ENCODE data around the gene LYSMD3. TPM values are rescaled to one million over a fixed set of nuclear protein-coding genes. Genes with fewer than 3 reads are reported as not detected.

Gene LYSMD3
- total RNA-seq, 3 donors from 2014 or later (not counting 1 experiment from before 2014, with no cell fraction given): 15.2 to 27.9 (median 19.5) TPM

DNA sequence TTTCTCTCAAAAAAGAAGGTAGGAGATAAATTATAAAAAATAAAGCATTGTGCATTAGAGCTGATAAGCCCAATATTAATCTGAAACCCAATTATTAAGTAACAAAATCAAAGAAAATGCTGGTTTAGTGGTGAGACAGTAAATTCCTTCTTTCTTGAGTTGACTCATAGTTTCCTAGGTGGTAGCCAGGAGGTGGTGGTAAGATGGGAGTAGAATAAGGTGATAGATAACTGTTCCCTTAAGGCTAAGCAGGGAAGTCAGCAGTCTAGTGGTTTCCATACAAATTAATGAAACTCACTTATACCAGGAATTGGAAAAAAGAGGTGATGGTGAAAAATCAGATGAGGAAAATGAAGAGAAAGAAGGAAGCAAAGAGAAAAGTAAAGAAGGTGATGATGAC is 23.2 kb downstream of the LYSMD3 start:
- H3K4me3 Mint-ChIP-seq: no peak overlapping the region
- H3K27me3 ChIP-seq (ENCODE audit: control insufficient read depth, insufficient read depth, low read length): no peaks in the 10 kb centered on the region

DNA sequence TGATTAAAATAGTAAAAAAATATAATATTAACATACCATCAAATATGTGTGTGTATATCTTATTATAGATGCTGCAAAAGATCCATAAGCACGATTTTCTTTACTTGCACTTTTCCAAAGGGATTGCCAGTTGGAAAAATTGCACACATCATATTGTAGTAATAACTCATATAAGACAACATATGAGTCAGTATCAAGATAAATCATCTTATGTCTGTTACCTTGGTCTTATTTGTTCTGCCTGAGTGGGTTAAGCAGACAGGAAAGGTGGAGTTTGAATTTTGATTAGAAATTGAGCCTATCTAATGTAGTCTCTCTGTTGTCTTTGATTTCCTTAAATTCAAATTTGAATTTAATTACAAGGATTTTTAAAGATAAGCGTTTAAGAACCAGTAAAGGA is 24.6 kb downstream of the LYSMD3 start:
- H3K9me3 Mint-ChIP-seq: no peaks in the 10 kb centered on the region
- TF ChIP-seq, protein P1, sequence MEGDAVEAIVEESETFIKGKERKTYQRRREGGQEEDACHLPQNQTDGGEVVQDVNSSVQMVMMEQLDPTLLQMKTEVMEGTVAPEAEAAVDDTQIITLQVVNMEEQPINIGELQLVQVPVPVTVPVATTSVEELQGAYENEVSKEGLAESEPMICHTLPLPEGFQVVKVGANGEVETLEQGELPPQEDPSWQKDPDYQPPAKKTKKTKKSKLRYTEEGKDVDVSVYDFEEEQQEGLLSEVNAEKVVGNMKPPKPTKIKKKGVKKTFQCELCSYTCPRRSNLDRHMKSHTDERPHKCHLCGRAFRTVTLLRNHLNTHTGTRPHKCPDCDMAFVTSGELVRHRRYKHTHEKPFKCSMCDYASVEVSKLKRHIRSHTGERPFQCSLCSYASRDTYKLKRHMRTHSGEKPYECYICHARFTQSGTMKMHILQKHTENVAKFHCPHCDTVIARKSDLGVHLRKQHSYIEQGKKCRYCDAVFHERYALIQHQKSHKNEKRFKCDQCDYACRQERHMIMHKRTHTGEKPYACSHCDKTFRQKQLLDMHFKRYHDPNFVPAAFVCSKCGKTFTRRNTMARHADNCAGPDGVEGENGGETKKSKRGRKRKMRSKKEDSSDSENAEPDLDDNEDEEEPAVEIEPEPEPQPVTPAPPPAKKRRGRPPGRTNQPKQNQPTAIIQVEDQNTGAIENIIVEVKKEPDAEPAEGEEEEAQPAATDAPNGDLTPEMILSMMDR (IDR thresholded peaks at IDR 0.05): no peak
- H3K27me3 Mint-ChIP-seq (ENCODE audit: low read depth in 2 of 2): no peaks in the 10 kb centered on the region
- intact Hi-C loops (cut with micrococcal nuclease): no loop called here
- H3K4me1 Mint-ChIP-seq: no peaks in the 10 kb centered on the region
- Histone ChIP-seq H3K36me3 (ENCODE audit: control insufficient read depth, insufficient read depth, low read length) (no peaks in the 10 kb centered on the region), H3K27me3 (ENCODE audit: control insufficient read depth, insufficient read depth, low read length) (no peaks in the 10 kb centered on the region), H3K4me1 (ENCODE audit: control insufficient read depth, insufficient read depth, low read length) (no peaks in the 10 kb centered on the region), H3K27ac (ENCODE audit: low read length) (no peak overlapping the region), H3K4me3 (ENCODE audit: low read length) (no peak overlapping the region), H3K9me3 (ENCODE audit: control insufficient read depth, insufficient read depth, low read length) (no peaks in the 10 kb centered on the region)
- H3K27ac Mint-ChIP-seq: no peak overlapping the region
- no peaks in the 10 kb centered on the region for H3K36me3 Mint-ChIP-seq
- no CpG with 5 or more reads among the region's 2 CpGs for WGBS (ENCODE audit: insufficient coverage)
- H3K4me3 Mint-ChIP-seq: no peak overlapping the region
- no peak for ATAC-seq
- no peak for DNase-seq

More for the DNA sequence above, 23.2 kb downstream of the LYSMD3 start:
- Mint-ChIP-seq H3K9me3 (no peaks in the 10 kb centered on the region), H3K4me1 (no peaks in the 10 kb centered on the region), H3K27ac (no peak overlapping the region), H3K27me3 (ENCODE audit: low read depth in 2 of 2) (no peaks in the 10 kb centered on the region), H3K36me3 (no peaks in the 10 kb centered on the region)
- Histone ChIP-seq H3K27ac (ENCODE audit: low read length) (no peak overlapping the region), H3K4me3 (ENCODE audit: low read length) (no peak overlapping the region), H3K9me3 (ENCODE audit: control insufficient read depth, insufficient read depth, low read length) (no peaks in the 10 kb centered on the region), H3K36me3 (ENCODE audit: control insufficient read depth, insufficient read depth, low read length) (no peaks in the 10 kb centered on the region), H3K4me1 (ENCODE audit: control insufficient read depth, insufficient read depth, low read length) (no peaks in the 10 kb centered on the region)
- no peak for DNase-seq
- intact Hi-C loops (cut with micrococcal nuclease): no loop called here
- TF ChIP-seq, protein P1 (IDR thresholded peaks at IDR 0.05): no peak
- no peak for ATAC-seq

DNA sequence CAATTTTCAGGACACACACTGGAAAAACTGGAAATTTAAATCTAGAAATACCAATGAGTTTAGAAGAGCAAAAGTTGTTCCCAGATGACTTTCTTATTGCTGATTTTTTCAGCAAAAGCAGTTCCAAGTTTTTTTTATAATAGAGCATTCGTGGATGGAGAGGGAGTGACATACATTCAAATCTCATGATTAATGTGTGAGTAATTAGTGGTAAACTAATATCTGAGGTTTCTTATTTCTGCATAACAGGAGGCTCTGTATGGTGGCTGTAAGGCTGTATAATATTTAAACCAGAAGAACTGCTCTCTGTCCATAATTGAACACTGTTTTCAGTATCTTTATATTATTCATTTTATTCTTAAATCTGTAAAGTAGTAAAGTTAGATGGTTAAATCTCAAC is 25.8 kb downstream of the LYSMD3 start:
- no peak overlapping the region for H3K27ac ChIP-seq (ENCODE audit: low read length)
- H3K4me3 ChIP-seq (ENCODE audit: low read length): no peak overlapping the region
- H3K27me3 ChIP-seq (ENCODE audit: control insufficient read depth, insufficient read depth, low read length): no peaks in the 10 kb centered on the region
- H3K9me3 Mint-ChIP-seq: no peaks in the 10 kb centered on the region
- no peaks in the 10 kb centered on the region for H3K4me1 ChIP-seq (ENCODE audit: control insufficient read depth, insufficient read depth, low read length)
- no peak overlapping the region for H3K4me3 Mint-ChIP-seq
- no peaks in the 10 kb centered on the region for H3K36me3 Mint-ChIP-seq
- no peak for ATAC-seq
- intact Hi-C loops (cut with micrococcal nuclease): no loop called here
- 70% methylated on average over 1 of the region's 1 CpG for WGBS (ENCODE audit: insufficient coverage)
- no peak for DNase-seq
- H3K27ac Mint-ChIP-seq: no peak overlapping the region
- TF ChIP-seq, protein P1 (IDR thresholded peaks at IDR 0.05): no peak
- H3K4me1 Mint-ChIP-seq: no peaks in the 10 kb centered on the region
- no peaks in the 10 kb centered on the region for H3K36me3 ChIP-seq (ENCODE audit: control insufficient read depth, insufficient read depth, low read length)
- no peaks in the 10 kb centered on the region for H3K27me3 Mint-ChIP-seq (ENCODE audit: low read depth in 2 of 2)
- no peaks in the 10 kb centered on the region for H3K9me3 ChIP-seq (ENCODE audit: control insufficient read depth, insufficient read depth, low read length)

DNA sequence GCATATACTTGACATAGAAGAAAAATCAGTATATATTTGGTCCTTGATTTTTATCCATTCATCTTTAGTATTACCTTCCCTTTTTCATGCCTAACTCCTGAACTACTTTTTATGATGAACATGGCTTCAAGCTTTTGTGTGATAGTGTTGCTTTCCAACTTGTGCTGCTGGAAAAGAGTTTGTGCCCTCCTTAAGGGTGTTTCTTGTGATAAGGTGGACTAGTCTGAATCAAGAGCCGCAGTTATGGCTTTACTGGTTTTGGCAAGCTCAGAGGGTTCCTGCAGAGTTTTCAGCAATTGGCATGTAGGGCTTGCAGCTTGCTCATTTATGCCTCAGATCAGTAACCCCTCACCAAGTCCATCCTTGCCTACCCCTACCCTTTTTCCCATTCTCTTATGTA is 34.2 kb downstream of the LYSMD3 start:
- TF ChIP-seq, protein P1 (IDR thresholded peaks at IDR 0.05): no peak
- DNase-seq (no peak), ATAC-seq (no peak)
- no peaks in the 10 kb centered on the region for H3K36me3 ChIP-seq (ENCODE audit: control insufficient read depth, insufficient read depth, low read length)
- Mint-ChIP-seq H3K27me3 (ENCODE audit: low read depth in 2 of 2) (no peaks in the 10 kb centered on the region), H3K4me1 (no peaks in the 10 kb centered on the region), H3K27ac (no peak overlapping the region), H3K36me3 (no peaks in the 10 kb centered on the region), H3K9me3 (no peaks in the 10 kb centered on the region), H3K4me3 (no peak overlapping the region)
- no peaks in the 10 kb centered on the region for H3K9me3 ChIP-seq (ENCODE audit: control insufficient read depth, insufficient read depth, low read length)
- H3K4me1 ChIP-seq (ENCODE audit: control insufficient read depth, insufficient read depth, low read length): no peaks in the 10 kb centered on the region
- intact Hi-C loops (cut with micrococcal nuclease): no loop called here
- H3K27ac ChIP-seq (ENCODE audit: low read length): no peak overlapping the region
- H3K4me3 ChIP-seq (ENCODE audit: low read length): no peak overlapping the region
- no peaks in the 10 kb centered on the region for H3K27me3 ChIP-seq (ENCODE audit: control insufficient read depth, insufficient read depth, low read length)
- WGBS (ENCODE audit: insufficient coverage): 92% methylated on average over 1 of the region's 1 CpG
